T1000 (cell line): ENCODE results near the gene PTGR3.

Experiments used
- DNase-seq: peaks from one replicate; lab custom pipeline; 2025; ENCODE audit warnings: mixed read lengths; lab: John Stamatoyannopoulos, UW

The PTGR3 gene

GRCh38 chr18:75234901-75235300 is 26.0 kb upstream of the PTGR3 start:
- no peak for DNase-seq

- no peak for DNase-seq
These were observed 22.1 kb upstream of the PTGR3 start for GRCh38 chr18:75231053-75231406.

- DNase-seq: no peak
These were observed 21.5 kb upstream of the PTGR3 start for GRCh38 chr18:75230163-75231052.

GRCh38 chr18:75229437-75229836 is 20.5 kb upstream of the PTGR3 start:
- DNase-seq: no peak

GRCh38 chr18:75228967-75229366 is 20.0 kb upstream of the PTGR3 start:
- DNase-seq: no peak

GRCh38 chr18:75227535-75228296 is 18.8 kb upstream of the PTGR3 start:
- no peak for DNase-seq

GRCh38 chr18:75226956-75227316 is 18.0 kb upstream of the PTGR3 start:
- no peak for DNase-seq

- no peak for DNase-seq
These were observed 17.5 kb upstream of the PTGR3 start for GRCh38 chr18:75226286-75226955.

- DNase-seq: no peak
These were observed 14.9 kb upstream of the PTGR3 start for GRCh38 chr18:75223687-75224347.

GRCh38 chr18:75222407-75222806 is 13.5 kb upstream of the PTGR3 start:
- no peak for DNase-seq

- DNase-seq: no peak
These were observed 13.0 kb upstream of the PTGR3 start for GRCh38 chr18:75221897-75222296.

GRCh38 chr18:75221397-75221796 is 12.5 kb upstream of the PTGR3 start:
- no peak for DNase-seq

GRCh38 chr18:75220551-75221355 is 11.8 kb upstream of the PTGR3 start:
- no peak for DNase-seq

- no peak for DNase-seq
These were observed 10.9 kb upstream of the PTGR3 start for GRCh38 chr18:75219745-75220375.

GRCh38 chr18:75218065-75218923 is 9.4 kb upstream of the PTGR3 start:
- no peak for DNase-seq

GRCh38 chr18:75216911-75217689 is 8.2 kb upstream of the PTGR3 start:
- DNase-seq: no peak

GRCh38 chr18:75216212-75216910 is 7.4 kb upstream of the PTGR3 start:
- DNase-seq: no peak

- no peak for DNase-seq
These were observed 6.7 kb upstream of the PTGR3 start for GRCh38 chr18:75215663-75216062.
